ENCODE data around the gene C22orf23. TPM values are rescaled to one million over a fixed set of nuclear protein-coding genes. Genes with fewer than 3 reads are reported as not detected.

C22orf23 gene
- total RNA-seq, 4 donors from 2014 or later, result not detected

GRCh38 chr22:37918580-37919270 lies 34.7 kb downstream of the C22orf23 start:
- peaks cover 84% of the 10 kb centered on the region for H3K36me3 ChIP-seq
- no peak overlapping the region for H3K4me3 ChIP-seq
- no peaks in the 10 kb centered on the region for H3K27me3 ChIP-seq
- no peak for DNase-seq (ENCODE audit: low spot score in 2 of 2)
- no peaks in the 10 kb centered on the region for H3K4me1 ChIP-seq
- no peak overlapping the region for H3K27ac ChIP-seq
- H3K9me3 ChIP-seq, result no peaks in the 10 kb centered on the region
- TF ChIP-seq CTCF (IDR thresholded peaks at IDR 0.05), result no peak
- no peak for TF ChIP-seq EP300 (IDR thresholded peaks at IDR 0.05)
- WGBS, result 87% methylated on average over 24 of the region's 25 CpGs

- Histone ChIP-seq H3K4me3 (no peak overlapping the region), H3K27ac (no peak overlapping the region), H3K36me3 (peaks cover 84% of the 10 kb centered on the region), H3K4me1 (no peaks in the 10 kb centered on the region), H3K9me3 (no peaks in the 10 kb centered on the region), H3K27me3 (no peaks in the 10 kb centered on the region)
- TF ChIP-seq POLR2AphosphoS5 (IDR thresholded peaks at IDR 0.05), result no peak
- TF ChIP-seq CTCF (IDR thresholded peaks at IDR 0.05), result no peak
- no peak for TF ChIP-seq EP300 (IDR thresholded peaks at IDR 0.05)
- no peak for TF ChIP-seq POLR2A (IDR thresholded peaks at IDR 0.05)
- DNase-seq (ENCODE audit: low spot score in 2 of 2), result no peak
- WGBS, result 85% methylated on average over 3 of the region's 4 CpGs
These were observed 35.4 kb downstream of the C22orf23 start for GRCh38 chr22:37917874-37918548.

- Histone ChIP-seq H3K4me3 (no peak overlapping the region), H3K9me3 (no peaks in the 10 kb centered on the region), H3K4me1 (peaks cover 5% of the 10 kb centered on the region), H3K27me3 (no peaks in the 10 kb centered on the region), H3K27ac (no peak overlapping the region), H3K36me3 (peaks cover 80% of the 10 kb centered on the region)
- WGBS, result 84% methylated on average over 5 of the region's 5 CpGs
- DNase-seq (ENCODE audit: low spot score in 2 of 2), result no peak
- TF ChIP-seq POLR2AphosphoS5 (IDR thresholded peaks at IDR 0.05), result no peak
- no peak for TF ChIP-seq CTCF (IDR thresholded peaks at IDR 0.05)
- TF ChIP-seq EP300 (IDR thresholded peaks at IDR 0.05), result no peak
These were observed 37.1 kb downstream of the C22orf23 start for GRCh38 chr22:37916311-37916710.

GRCh38 chr22:37913233-37913721 lies 40.1 kb downstream of the C22orf23 start:
- no peak overlapping the region for H3K27ac ChIP-seq
- H3K4me1 ChIP-seq, result peaks cover 33% of the 10 kb centered on the region

More at GRCh38 chr22:37913233-37913721, 40.1 kb downstream of the C22orf23 start:
- Histone ChIP-seq H3K27me3 (no peaks in the 10 kb centered on the region), H3K36me3 (peaks cover 52% of the 10 kb centered on the region), H3K9me3 (no peaks in the 10 kb centered on the region), H3K4me3 (no peak overlapping the region)
- no peak for DNase-seq (ENCODE audit: low spot score in 2 of 2)
- no peak for TF ChIP-seq EP300 (IDR thresholded peaks at IDR 0.05)
- TF ChIP-seq POLR2A (IDR thresholded peaks at IDR 0.05), result no peak
- TF ChIP-seq POLR2AphosphoS5 (IDR thresholded peaks at IDR 0.05), result no peak
- TF ChIP-seq CTCF (IDR thresholded peaks at IDR 0.05), result no peak
- WGBS, result 89% methylated on average over 6 of the region's 7 CpGs

All from suprapubic skin (tissue), 4 donors.